Measurements from ENCODE around the gene SGSM1.
"Not testable (repeated sequence)": the region's sequence is repeated elsewhere in the genome, so short reads cannot be mapped to it uniquely, and the experiment has no call there.

SGSM1 gene

DNA sequence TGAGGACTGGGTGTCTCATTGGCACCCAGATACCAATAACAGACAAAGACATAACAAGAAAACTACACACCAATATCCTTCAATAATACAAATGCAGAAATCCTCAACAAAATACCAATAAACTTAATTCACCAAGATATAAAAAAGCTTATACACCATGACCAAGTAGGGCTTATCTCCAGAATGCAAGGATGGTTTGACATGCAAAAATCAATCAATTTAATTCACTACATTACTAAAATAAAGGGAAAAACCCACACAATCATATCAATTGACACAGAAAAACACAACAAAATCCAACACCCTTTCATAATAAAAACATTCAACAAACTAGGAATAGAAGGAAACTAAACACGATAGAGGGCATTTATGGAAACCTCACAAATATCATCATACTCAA is 99.9 kb downstream of the SGSM1 start:
- no peak overlapping the region for H3K4me3 ChIP-seq (ENCODE audit: low read length)
- TF ChIP-seq, protein P1, sequence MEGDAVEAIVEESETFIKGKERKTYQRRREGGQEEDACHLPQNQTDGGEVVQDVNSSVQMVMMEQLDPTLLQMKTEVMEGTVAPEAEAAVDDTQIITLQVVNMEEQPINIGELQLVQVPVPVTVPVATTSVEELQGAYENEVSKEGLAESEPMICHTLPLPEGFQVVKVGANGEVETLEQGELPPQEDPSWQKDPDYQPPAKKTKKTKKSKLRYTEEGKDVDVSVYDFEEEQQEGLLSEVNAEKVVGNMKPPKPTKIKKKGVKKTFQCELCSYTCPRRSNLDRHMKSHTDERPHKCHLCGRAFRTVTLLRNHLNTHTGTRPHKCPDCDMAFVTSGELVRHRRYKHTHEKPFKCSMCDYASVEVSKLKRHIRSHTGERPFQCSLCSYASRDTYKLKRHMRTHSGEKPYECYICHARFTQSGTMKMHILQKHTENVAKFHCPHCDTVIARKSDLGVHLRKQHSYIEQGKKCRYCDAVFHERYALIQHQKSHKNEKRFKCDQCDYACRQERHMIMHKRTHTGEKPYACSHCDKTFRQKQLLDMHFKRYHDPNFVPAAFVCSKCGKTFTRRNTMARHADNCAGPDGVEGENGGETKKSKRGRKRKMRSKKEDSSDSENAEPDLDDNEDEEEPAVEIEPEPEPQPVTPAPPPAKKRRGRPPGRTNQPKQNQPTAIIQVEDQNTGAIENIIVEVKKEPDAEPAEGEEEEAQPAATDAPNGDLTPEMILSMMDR (conservative IDR thresholded peaks at IDR 0.05; ENCODE audit: low read length), result no peak
- no peak for DNase-seq (ENCODE audit: low read depth)

DNA sequence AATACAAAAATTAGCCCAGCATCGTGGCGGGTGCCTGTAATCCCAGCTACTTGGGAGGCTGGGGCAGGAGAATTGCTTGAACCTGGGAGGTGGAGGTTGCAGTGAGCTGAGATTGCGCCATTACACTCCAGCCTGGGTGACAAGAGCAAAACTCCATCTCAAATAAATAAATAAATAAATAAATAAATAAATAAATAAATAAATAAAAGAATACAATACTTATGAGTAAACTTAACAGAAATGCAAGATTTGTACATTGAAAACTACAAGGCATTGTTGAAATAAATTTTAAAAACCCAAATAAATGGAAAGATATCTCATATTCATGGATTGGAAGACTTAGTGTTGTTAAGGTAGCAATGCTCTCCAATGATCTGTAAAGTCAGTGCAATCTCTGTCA is 101.1 kb downstream of the SGSM1 start:
- not testable (repeated sequence) for DNase-seq (ENCODE audit: low read depth); H3K4me3 ChIP-seq (ENCODE audit: low read length)

DNA sequence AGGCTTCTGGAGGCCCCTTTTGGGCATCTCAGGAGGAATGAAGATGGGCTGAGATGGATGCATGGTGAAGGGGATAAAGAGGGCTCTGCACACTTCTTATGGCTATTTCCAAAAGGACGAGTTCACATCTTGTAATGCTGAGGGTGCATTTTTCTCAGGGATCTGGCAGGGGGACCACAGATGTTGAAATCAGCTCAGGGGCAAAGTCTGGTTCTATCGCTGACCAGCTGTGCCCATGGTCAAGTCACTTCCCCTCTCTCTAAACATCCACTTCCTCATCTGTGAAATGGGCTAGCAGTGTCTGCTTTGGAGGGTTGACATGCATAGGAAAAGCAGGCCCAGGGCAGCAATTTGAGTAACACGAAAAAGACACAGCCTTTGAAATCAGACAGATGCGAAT is 114.0 kb downstream of the SGSM1 start:
- TF ChIP-seq, protein P1 (conservative IDR thresholded peaks at IDR 0.05; ENCODE audit: low read length), result no peak
- H3K4me3 ChIP-seq (ENCODE audit: low read length), result no peak overlapping the region
- DNase-seq (ENCODE audit: low read depth), result no peak

DNA sequence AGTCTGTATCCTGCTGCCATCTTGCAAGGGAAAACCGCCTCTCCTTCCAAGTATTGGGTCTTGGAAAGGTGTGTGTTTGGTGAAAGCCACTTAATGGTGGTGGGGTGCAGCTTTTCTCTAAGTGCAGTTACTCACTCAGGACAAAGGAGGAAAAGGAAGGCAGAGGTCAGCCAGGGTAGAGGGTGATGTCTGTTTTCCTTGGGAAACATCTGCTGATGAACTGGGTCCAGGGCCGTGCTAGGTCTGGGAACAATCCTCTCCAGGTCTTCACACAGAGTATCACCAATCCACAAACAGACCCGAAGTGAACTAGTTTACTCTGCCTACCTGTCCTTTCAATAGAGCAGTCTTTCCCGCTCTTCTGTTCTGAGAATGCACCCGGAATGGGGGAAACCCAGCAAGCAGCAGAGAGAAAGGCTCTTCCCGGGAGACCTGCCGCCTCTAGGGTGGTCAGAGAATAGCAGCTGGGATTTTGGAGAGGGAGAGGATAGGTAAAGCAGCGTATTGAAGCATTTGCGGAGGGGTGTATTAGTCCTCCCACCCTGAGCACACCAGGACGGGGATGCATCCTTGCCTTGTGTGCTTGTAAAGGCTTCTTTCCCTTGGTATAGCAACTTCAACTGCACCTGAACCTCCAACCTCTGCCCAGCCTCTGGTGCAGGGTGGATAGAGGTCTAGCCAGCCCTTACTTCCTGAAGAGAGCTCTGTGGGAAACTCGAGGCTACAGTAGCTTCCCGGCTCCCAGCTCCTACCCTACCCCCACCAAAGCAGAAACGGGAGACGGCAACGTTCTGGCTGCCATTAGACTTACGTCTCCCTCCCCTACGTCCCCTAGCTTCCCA is 119.8 kb downstream of the SGSM1 start:
- no peak for DNase-seq (ENCODE audit: low read depth)
- TF ChIP-seq, protein P1 (conservative IDR thresholded peaks at IDR 0.05; ENCODE audit: low read length), result no peak

DNA sequence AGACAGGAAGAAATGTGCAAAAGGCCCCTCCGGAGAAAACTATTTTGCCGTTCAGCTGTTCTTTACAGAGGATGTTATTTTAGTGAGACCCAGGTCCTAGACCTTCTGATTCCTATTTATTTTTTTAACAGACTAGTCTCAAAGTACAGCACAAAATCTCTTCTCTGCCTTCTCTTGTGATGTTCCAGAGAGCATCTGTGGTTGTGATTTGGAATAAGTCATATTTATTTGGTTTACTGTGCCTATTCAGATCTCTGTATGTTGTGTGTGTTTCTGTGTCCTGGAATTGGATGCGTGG is 120.4 kb downstream of the SGSM1 start:
- DNase-seq (ENCODE audit: low read depth), result no peak
- TF ChIP-seq, protein P1 (conservative IDR thresholded peaks at IDR 0.05; ENCODE audit: low read length), result no peak
- no peak overlapping the region for H3K4me3 ChIP-seq (ENCODE audit: low read length)

More for the DNA sequence above, 119.8 kb downstream of the SGSM1 start:
- no peak overlapping the region for H3K4me3 ChIP-seq (ENCODE audit: low read length)

DNA sequence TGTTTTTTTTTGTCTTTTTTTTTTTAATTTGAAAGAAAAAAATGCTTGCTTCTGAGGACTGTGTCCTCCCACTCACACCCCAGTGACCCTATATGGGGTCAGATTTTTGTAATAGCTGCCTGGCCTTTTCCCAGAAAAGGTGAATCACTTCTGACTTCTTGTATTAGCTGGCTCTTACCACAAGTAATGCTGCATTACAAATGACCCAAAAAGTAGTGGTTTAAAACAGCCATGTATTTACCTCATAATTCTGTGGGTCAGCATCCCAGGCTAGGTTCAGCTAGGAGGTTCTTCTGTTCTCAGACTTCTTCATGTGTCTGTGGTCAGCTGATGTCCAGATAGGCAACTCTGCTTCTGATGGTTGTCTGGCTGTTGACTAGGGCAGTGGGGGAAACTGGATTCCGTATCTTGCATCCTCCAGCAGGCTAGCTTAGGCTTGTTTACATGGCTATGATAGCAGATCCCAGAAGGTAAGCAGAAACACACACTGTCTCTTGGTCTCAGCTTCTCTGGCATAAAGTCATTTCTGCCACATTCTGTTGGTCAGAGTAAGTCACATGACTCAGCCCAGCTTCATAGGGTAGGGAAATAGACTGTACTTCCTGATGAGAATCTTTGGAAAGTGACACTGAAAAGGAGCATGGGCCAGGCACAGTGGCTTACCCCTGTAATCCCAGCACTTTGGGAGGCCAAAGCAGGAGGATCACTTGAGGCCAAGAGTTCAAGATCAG is 121.0 kb downstream of the SGSM1 start:
- DNase-seq (ENCODE audit: low read depth), result no peak
- no peak overlapping the region for H3K4me3 ChIP-seq (ENCODE audit: low read length)
- TF ChIP-seq, protein P1 (conservative IDR thresholded peaks at IDR 0.05; ENCODE audit: low read length), result no peak

DNA sequence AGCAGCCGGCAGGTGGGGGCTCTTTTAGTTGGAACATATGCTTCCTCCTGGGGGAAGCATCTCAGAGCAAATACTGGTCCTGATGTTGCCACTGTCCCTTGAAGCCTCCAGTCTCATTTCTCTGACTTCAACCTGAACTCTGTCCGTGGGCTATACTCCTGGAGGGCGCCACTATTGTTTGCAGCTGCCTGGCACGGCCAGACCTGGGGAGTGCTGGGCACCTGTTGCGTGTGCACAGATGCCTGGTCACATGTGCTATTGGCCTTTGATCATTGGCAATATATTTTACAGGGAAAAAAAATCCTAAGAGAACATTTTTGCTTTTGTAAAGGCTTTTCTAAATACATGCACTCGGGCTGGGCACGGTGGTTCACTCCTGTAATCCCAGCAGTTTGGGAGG is 122.3 kb downstream of the SGSM1 start:
- TF ChIP-seq, protein P1 (conservative IDR thresholded peaks at IDR 0.05; ENCODE audit: low read length), result no peak
- no peak overlapping the region for H3K4me3 ChIP-seq (ENCODE audit: low read length)
- no peak for DNase-seq (ENCODE audit: low read depth)
